ENCODE measurements around the gene WDR5B.

The WDR5B gene

DNA sequence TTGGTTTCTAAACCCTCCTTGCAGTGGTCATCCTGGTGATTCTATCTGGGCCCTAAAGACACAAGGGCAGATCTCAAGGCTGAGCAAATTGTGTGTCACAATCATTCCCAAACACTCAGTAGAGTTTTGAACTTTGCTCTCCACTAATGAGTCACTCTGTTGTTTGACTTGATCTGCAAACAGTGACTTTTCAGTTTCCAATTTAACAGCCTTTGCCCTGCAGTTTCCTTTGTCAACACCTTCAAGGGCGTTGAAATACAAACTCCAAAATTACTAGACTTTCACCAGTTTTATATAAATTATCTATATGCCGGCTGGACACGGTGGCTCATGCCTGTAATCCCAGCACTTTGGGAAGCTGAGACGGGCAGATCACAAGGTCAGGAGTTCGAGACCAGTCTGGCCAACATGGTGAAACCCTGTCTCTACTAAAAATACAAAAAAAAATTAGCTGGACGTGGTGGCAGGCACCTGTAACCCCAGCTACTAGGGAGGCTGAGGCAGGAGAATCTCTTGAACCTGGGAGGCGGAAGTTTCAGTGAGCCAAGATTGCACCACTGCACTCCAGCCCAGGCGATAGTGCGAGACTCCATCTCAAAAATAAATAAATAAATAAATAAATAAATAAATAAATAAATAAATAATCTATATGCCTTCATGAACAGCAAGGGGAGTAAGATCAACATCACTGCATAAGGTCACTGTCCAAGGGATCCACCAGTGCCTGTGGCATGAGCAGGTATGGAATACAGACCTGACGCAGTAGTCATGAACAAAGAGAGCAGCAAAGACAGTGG lies 50.1 kb downstream of the WDR5B start:
- DNase-seq (ENCODE audit: low read depth) = peak; percentile 78

DNA sequence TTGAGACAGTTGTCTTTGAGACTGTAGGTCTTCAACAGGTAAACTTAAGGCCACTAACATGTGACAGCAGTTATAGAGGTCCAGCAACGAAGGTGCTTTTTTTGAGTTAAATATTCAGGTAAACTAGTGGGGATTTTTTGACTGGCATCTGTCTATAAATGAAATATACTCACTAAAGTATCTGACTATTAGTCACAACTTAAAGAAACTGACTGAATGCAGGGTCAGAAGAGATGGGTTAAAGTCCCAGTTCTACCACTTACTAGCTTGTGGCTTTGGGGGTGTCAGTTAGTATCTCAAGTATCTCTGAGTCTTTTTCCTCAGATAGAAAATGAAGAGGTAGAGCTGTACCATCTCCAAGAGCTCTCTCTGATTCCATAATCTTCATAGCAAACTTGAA lies 50.8 kb downstream of the WDR5B start:
- no peak for DNase-seq (ENCODE audit: low read depth)

DNA sequence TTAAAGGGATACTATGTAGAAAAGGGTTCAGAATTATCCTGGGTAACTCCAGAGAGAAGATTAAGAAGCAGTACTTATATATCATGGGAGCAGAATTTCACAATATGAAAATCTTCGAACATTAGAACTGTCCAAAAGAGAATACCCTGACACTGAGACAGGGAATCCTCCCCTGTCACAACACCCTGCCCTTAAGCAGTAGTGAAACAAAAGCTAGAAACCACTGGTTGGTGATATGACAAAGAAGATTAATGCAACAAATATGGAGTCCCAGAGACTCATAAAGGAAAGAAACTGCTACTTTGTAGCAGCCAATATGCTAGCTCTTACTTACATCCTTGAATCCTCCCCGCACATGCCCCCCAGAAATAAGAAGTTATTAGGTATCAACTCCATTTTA lies 51.4 kb downstream of the WDR5B start:
- DNase-seq (ENCODE audit: low read depth) = no peak
